ENCODE results near the gene ITCH.
"Not testable (repeated sequence)": the region's sequence is repeated elsewhere in the genome, so short reads cannot be mapped to it uniquely, and the experiment has no call there.

The ITCH gene

GRCh38 chr20:34347571-34347970 is 15.5 kb upstream of the ITCH start:
- no peak for TF ChIP-seq CTCF (IDR thresholded peaks at IDR 0.05; ENCODE audit: low read depth, low read length)
- DNase-seq (ENCODE audit: extremely low read depth, low read depth) = no peak

- DNase-seq (ENCODE audit: extremely low read depth, low read depth) = no peak
- no peak for TF ChIP-seq CTCF (IDR thresholded peaks at IDR 0.05; ENCODE audit: low read depth, low read length)
Measured at GRCh38 chr20:34350095-34350494, 13.0 kb upstream of the ITCH start.

- not testable (repeated sequence) for DNase-seq (ENCODE audit: extremely low read depth, low read depth)
Measured at GRCh38 chr20:34353467-34353866, 9.6 kb upstream of the ITCH start.

- TF ChIP-seq CTCF (IDR thresholded peaks at IDR 0.05; ENCODE audit: low read depth, low read length) = no peak
- no peak for DNase-seq (ENCODE audit: extremely low read depth, low read depth)
Measured at GRCh38 chr20:34355427-34355826, 7.6 kb upstream of the ITCH start.

- DNase-seq (ENCODE audit: extremely low read depth, low read depth) = not testable (repeated sequence)
Measured at GRCh38 chr20:34359729-34360128, 3.3 kb upstream of the ITCH start.

GRCh38 chr20:34362502-34363061 is 491 bp upstream of the ITCH start:
- TF ChIP-seq CTCF (IDR thresholded peaks at IDR 0.05; ENCODE audit: low read depth, low read length) = no peak
- no peak for DNase-seq (ENCODE audit: extremely low read depth, low read depth)

GRCh38 chr20:34363465-34364222 is 571 bp downstream of the ITCH start:
- no peak for DNase-seq (ENCODE audit: extremely low read depth, low read depth)

GRCh38 chr20:34364223-34364506 is 1.1 kb downstream of the ITCH start:
- no peak for DNase-seq (ENCODE audit: extremely low read depth, low read depth)
- TF ChIP-seq CTCF (IDR thresholded peaks at IDR 0.05; ENCODE audit: low read depth, low read length) = no peak

More at GRCh38 chr20:34363465-34364222, 571 bp downstream of the ITCH start:
- no peak for TF ChIP-seq CTCF (IDR thresholded peaks at IDR 0.05; ENCODE audit: low read depth, low read length)

Data from AG09319 (cell line).